NCI-H748 (cell line): ENCODE measurements around the gene ZNF221.
"Not testable (repeated sequence)": the region's sequence is repeated elsewhere in the genome, so short reads cannot be mapped to it uniquely, and the experiment has no call there.

Experiments used
- DNase-seq: peaks from one replicate; lab custom pipeline; 2025; ENCODE audit not compliant: unreplicated experiment; lab: John Stamatoyannopoulos, UW

The ZNF221 gene

DNA sequence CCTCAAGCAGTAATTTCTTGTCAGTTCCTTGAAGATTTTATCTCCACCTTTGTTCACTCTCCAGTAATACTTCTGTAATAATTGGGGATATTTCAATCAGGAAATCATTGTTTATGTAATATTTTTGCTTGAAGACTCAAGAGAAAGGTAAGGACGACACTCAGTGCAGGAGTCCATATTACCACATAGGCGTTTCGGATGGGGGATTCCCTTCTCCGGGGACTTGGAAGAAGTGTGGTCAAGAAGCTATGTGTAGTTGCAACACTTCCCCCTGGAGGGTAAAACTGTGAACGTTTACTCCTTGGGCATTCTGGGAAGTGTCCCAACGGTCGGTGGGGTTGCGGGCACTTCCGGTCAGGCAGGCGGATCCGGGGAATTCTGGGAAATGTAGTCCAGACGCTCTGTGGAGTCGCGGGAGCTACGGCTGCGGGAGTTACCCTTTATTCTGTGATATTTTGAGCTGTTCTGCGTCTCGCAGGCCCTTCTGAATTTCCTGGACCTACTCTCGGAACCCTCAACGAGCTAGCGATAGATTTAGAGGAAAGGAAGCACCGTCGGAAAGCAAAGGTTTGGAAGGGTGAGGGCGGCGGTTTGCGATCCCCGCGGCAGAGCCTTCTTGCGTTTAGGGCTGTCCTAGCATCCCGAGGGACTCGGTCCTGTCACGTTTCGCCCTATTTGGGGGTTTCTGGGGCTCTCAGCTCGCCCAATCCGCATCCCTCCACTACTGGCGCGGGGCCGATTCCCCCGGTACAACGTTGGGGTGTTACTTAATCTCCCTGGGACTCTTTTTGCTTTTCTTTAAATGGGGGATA, at the start of gene ZNF221:
TSS of gene ZNF221 (plus strand) at position 395 of the 812 bp plus-strand sequence. CDS start 11,499 bp downstream, outside the sequence.
- peak; percentile 98 for DNase-seq

DNA sequence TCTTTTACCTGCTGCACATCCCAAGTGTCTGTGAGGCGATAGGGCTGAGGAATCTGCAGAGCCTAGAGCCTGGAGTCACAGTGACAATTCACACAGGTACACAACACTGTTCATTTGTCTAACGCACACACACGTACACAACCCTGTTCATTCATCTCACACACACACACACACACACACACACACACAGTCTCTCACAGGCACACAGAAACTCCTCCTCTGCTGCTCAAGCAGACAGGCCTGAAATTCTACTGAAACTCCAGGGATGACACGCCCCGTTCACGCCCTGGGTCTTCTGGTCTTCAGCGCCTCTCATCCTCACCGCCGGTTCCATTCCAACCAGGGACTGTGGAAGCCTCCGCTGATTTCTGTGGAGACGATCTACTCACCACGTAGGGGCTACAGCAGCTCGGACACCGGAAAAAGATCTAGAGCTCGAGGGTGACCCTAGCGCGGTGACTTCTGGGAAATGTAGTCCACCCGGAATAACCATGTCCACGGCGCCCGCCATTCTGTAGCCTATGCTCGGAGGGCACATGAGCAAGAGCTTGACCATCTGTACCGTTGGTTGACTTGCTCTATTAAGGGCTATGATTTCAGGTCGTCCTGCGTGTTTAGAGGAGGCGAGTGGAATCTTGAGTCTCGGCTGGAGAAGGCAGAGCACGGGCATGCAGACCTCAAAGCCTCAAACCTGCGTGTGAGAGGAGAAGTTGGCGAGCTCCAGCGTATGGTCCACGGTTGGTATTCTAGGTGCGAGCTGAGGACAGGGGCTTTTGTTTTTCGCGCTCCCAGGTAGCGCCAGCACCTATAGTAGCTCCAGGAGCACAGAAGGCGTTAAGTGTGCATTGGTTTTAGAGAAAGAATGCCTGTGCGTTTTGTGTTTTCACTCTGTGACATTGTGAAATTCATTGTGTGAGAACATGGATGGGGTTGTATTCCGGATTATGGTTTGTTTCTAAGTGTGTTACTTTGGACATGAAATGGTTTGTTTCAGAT, 49.3 kb upstream of the ZNF221 start:
- peak; percentile 74 for DNase-seq

DNA sequence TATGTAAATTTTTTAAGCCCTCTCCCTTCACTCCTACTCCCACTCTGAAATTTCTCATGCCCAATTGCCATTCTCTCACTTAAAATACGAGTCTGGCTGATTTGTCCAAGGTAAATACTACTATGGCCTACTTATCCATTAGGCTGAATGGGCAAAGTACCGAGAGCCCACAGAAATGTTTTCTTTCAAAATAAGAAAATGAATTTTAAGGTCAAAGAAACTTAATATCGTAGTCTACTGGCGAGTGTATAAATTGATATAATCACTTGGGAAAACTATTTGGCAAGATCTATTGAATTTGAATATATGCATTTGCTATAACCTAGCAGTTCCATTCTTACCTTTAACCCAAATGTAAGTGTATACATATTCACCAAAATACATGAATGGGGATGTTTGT, 48.6 kb upstream of the ZNF221 start:
- no peak for DNase-seq

DNA sequence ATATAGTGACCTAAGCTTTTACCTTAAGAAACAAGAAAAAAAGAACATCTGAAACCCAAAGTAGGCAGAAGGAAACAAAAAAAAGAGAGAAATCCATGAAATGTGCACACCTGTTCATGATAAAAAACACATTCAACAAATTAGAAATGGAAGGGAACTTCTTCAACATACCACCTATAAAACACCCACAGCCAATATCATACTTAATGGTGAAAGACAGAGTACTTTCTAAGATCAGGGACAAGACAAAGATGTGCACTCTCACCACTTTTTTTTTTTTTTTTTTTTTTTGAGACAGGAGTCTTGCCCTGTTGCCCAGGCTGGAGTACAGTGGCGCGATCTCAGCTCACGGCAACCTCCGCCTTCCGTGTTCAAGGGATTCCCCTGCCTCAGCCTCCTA, 45.1 kb upstream of the ZNF221 start:
- no peak for DNase-seq

DNA sequence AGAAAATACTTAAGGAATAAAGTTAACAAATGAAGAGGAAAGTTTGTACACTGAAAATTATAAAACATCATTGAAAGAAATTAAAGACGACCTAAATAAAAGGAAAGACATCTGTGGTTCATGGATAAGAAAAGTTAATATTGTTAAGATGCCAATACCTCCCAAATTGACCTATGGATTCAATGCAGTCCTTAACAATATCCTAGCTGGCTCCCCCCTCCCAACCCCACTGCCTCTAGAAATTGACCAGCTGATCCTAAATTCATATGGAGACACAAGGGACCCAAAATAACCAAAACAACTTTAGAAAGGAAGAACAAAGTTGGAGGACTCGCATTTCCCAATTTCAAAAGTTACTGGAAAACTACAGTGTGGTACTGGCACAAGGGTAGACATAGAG, 44.3 kb upstream of the ZNF221 start:
- no peak for DNase-seq

DNA sequence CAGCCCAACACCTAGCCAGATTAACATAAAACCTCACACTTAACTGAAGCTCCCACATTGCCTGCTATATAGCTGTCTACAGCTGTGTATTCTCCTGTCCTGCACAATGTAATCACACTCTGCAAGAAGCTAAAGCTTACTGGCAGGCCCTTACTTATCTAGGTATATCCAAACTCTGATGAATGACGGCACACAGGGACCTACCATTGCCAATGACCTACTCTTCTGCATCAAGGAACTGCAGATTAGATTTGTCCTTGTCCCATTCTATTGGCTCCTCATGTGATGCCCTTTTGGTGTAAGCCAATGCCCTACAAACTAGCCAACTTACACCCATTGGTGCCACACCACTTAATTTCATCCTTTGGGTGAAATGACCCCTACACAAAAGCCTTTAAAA, 42.4 kb upstream of the ZNF221 start:
- no peak for DNase-seq

DNA sequence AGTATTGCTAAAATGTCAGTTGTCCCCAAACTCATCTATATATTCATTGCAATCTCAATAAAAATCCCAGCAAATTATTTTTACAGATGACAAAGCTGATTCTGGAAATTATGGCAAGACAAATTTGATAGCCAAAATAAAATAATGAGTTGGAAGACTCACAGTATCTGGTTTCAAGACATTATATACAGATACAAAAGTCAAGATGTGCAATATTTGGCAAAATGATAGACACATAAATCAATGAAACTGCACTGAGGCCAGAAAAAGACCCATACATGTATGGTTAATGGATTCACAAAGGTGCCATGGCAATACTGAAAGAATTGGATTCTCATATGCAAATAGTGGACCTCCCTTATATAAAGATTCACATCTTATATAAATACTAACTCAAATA, 40.1 kb upstream of the ZNF221 start:
- no peak for DNase-seq

DNA sequence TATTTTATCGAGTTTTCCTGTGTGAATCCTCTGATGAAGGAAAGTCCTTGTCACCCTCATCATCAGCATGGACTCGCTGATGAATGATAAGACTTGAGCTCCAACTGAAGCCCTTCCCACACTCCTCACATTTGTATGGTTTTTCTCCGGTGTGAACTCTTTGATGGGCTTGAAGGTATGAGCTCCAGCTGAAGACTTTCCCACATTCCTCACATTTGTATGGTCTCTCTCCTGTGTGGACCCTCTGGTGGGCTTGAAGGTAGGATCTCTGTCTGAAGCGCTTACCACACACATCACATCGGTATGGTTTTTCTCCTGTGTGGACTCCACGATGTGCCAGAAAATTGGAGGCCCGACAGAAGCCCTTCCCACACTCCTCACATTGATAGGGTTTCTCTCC, 37.6 kb upstream of the ZNF221 start:
- no peak for DNase-seq

DNA sequence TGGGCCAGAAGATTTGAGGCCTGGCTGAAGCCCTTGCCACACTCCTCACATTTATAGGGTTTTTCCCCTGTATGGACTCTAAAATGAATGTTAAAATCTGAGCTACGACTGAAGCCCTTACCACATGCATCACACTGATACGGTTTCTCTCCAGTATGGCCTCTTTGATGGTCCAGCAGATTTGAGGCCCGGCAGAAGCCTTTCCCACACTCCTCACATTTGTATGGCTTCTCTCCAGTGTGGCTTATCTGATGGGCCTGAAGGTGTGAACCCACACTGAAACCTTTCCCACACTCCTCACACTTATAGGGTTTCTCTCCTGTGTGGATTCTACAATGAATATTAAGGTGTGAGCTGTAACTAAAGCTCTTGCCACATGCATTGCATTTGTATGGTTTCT, 37.0 kb upstream of the ZNF221 start:
- DNase-seq, result no peak

DNA sequence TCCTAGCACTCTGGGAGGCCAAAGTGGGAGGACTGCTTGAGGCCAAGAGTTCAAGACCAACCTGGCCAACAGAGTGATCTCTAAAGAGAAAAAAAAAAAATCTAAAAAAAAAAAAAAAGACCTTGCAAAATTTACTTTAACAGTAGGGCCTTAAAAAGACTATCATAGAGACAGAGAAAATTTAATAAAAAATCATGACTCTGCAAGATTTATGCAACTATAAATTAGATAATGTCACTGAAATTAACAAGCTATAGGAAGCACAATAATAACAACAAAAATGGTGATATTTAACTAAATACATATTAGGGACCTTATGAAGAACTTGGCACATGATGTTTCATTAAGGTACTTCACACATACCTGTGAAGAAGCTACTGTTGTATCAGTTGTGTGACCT, 27.2 kb upstream of the ZNF221 start:
- no peak for DNase-seq

DNA sequence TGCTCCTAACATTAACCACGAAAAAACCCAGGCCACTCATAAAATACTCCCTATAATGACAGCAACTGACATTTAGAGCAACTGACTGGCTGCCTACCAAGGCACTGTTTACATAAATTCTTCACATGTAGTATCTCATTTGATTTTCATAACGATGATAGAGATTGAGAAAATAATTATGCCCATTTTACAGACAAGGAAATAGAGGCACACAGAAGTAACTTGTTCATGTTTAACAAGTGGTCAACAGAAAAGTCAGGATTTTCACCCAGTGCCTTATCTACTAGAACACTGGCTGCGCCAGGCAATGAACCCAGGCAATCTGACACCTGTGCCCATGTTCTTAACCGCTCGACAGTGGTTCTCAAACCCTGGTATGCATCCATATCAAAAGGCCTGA, 22.2 kb upstream of the ZNF221 start:
- no peak for DNase-seq

DNA sequence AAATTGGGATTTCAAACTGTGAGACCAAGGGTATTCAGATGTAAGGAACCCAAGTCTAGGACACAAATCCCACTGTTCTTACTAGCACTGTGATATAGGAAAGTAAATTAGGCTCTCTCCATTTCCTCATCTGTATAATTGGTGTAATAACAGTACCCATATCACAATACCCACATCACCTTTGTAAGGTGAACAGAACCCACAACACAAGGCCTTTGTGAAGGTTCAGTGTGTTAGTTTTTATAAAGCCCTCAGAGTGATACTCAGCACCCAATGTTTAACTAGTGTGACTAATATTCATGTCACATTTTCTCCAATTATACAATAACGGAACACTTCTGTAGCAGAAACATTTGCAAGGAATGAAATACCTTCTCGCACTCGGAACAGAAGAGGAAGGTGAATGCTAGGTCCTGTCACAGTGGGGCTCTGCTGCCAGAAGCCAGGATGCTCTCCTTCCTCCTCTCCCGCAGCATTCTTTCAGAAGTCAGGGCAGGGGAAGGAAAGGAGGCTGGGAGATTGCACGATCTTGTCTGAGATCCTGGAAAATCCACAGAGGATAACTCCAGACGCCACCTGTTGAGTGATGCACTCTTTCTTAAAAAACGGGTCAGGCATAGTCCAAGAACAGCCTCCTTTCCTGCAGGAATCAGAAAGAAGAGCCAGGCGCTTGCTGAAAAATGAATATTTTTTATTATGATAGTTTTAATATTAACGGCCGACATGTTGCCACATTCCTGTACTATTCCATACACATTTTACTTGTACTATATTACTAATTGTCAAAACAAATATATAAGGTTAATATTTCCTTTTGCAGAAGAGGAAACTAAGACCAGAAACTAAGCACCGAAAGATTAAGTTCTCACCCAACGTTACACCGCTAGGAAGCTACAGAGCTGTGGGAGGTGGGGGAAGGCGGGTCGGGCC, 16.7 kb upstream of the ZNF221 start:
- DNase-seq, result peak; percentile 21

DNA sequence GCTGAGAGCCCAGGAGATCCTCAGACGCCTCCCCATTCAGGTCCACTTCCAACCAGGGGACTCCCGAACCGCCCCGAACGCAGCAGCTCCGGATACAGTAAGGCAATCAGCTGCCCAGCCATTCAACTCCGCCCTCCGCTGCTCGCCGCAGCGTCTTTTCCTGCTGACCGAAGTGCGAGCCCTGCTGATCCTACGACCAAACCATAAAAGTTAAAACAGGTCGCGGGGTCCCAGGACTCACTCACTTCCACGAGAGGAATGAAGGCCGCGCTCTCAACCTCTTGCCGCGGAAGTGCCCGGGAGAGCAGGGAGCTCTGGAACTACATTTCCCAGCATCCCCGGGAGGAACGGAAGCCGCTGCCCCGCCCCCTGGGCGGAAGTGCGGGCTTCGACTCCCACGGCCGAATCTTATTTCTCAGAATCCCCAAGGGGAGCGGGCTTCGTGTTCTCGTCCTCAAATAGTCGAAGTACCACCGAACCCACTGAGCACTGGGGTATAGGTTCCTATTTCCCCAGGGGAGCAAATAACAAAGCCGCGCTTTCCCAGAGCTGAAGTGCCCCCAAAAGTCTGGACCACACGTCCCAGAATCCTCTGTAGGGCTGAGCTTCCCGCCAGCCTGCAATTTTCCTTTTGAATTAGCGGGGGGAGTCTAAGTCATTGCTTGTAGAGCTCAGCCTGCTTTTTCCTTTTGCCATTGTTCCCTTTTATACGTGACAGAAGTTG, 15.9 kb upstream of the ZNF221 start, which contains the start of gene ZNF45:
TSS of gene ZNF45 (minus strand) at position 298 of the 724 bp plus-strand sequence. CDS start 13,097 bp downstream, outside the sequence.
- DNase-seq, result peak; percentile 96

DNA sequence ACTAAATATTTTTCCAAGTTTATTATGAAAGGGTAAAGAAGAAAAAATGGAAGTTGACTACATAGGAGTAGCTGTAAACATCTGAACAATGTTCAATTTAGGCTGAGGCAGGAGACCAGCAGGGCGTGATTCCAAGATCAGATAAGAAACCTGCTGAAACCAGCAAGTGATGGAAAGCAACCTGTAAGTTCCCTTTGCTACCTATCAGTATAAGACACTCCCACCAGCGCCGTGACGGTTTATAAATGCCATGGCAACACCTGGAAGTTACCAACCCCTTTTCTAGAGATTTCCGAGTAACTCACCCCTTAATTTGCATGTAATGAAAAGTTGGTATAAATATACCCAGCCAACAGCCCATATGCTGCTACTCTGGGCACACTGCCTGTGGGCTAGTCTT, 14.8 kb upstream of the ZNF221 start:
- no peak for DNase-seq

DNA sequence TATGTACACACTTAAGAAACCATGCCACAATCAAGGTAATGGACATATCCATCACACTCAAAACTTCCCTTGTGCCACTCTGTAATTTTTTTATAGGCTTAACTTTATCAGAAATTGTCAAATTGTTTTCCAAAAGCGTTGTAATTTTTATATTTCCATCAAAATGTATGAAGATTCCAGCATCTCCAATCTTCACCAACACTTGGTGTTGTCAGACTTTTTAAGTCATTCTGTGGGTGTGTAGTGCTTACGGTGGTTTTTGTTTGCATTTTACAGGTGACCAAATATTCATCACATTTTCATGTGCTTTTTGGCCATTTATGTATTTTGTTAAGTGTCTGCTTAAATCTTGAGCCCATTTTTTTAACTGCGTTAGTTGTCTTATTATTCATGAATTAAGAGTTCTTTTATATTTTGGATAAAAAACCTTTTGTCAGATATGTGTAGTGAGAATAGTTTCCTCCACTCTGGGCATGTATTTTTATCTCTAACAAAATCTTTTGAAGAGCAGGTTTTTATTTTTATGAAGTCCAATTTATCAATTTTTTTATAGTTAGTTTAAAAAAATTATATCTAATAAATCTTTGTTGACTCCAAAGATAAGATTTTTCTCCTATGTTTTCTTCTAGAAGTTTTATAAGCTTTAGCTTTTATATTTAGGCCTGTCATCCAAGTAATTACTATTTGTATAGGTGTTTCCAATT, 11.3 kb upstream of the ZNF221 start:
- no peak for DNase-seq

DNA sequence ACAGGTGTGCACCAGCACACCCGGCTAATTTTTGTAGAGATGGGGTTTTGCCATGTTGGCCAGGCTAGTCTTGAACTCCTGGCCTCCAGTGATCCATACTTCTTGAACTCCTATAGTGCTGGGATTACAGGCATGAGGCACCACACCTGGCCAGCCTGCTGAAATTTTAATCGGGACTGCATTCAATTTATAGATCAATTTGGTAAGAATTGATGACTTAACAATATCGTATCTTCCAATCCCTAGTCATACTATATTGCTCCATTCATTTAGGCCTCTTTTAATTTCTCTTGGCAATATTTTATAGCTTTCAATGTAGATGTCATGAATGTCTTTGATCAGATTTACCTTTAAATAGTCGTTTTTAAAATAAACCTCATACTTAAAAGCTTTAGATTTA, 10.3 kb upstream of the ZNF221 start:
- DNase-seq, result no peak

DNA sequence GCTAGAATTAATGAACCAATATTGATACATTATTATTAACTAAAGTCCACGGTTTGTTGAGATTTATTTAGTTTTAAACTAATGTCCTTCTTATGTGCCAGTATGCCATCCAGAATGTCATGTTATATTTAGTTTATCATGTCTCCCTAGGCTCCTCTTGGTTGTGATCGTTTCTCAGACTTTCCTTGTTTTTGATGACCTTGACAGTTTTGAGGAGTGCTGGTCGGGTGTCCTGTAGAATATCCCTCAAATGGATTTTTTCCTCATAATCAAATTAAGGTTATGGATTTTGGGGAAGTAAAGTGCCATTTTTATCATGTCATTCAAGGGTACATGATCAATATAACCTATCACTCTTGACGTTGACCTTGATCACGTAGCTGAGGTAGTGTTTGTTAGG, 9.8 kb upstream of the ZNF221 start:
- DNase-seq, result no peak

DNA sequence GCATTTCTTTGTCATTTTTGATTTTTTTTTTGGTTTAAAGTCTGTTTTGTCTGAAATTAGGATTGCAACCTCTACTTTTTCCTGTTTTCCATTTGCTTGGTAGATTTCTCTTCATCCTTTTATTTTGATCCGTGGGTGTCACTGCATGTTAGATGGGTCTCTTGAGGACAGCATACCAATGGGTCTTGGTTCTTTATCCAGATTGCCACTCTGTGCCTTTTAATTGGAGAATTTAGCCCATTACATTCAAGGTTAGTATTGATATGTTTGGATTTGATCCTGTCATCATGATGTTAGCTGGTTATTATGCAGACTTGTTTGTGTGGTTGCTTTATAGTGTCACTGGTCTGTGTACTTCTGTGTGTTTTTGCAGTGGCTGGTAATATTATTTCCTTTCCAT, 3.6 kb upstream of the ZNF221 start:
- DNase-seq, result not testable (repeated sequence)

DNA sequence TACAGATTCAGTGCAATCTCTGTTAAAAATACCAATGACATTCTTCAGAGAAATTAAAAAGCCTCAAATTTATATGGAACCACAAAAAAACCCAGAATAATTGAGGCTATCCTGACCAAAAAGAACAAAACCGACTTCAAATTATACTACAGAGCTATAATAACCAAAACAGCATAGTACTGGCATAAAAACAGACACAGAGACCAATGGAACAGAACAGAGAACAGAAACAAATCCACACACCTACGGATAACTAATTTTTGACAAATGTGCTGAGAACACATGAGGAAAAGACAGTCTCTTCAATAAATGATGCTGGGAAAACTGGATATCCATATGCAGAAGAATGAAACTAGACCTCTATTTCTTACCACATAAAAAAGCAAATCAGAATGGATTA, 1.2 kb upstream of the ZNF221 start:
- not testable (repeated sequence) for DNase-seq
